Transverse colon (tissue), 4 donors: ENCODE results near the gene USP37. TPM values are rescaled to one million over a fixed set of nuclear protein-coding genes. Genes with fewer than 3 reads are reported as not detected.
"Not testable (repeated sequence)": the region's sequence is repeated elsewhere in the genome, so short reads cannot be mapped to it uniquely, and the experiment has no call there.

Source experiments
- DNase-seq: peaks from one replicate; pipeline ENCODE4 v3.0.0-alpha.2; 2019
- H3K27ac ChIP-seq, 4 donors: fragments of 200-600 bp; sonication (generic); 2 replicates each; pipeline ENCODE4 v1.5.1; 2016 to 2018; ENCODE audit warnings: inconsistent platforms in 4 of 4
- H3K27me3 ChIP-seq: fragments of 200-600 bp; sonication (generic); 2 replicates; pipeline ENCODE4 v1.5.1; 2017; ENCODE audit warnings: inconsistent platforms
- H3K36me3 ChIP-seq, 4 donors: fragments of 200-600 bp; sonication (generic); 2 replicates each; pipeline ENCODE4 v1.5.1; 2017 to 2019; ENCODE audit warnings: inconsistent platforms in 4 of 4
- H3K4me1 ChIP-seq, 4 donors: fragments of 200-600 bp; sonication (generic); 2 replicates each; pipeline ENCODE4 v1.5.1; 2017 to 2020; ENCODE audit warnings: inconsistent platforms in 4 of 4
- H3K4me3 ChIP-seq, 4 donors: fragments of 200-600 bp; sonication (generic); 1 replicate in 1 of 4; 2 replicates in 3 of 4; pipeline versions ENCODE4 v1.5.1 to v1.6.1; 2017 to 2019; ENCODE audit warnings: inconsistent platforms in 4 of 4
- H3K9me3 ChIP-seq, 2 donors: fragments of 200-600 bp; sonication (generic); 2 replicates each; pipeline ENCODE4 v1.5.1; 2017 to 2019; ENCODE audit warnings: inconsistent platforms in 2 of 2
- CTCF ChIP-seq, 5 experiments: fragments of 200-600 bp in 3 of 5; fragments of 450-650 bp in 2 of 5; sonication (generic) in 3 of 5; IDR thresholded peaks; 1 replicate in 2 of 5; 2 replicates in 3 of 5; pipeline ENCODE4 v1.5.1; 2016 to 2017; ENCODE audit warnings: antibody characterized with exemption in 5 of 5, inconsistent platforms in 3 of 5, mild to moderate bottlenecking in 2 of 5, moderate library complexity in 1 of 5
- EP300 ChIP-seq: sonication (generic); formaldehyde crosslinking; IDR thresholded peaks from one replicate; pipeline ENCODE4 v1.6.1; 2017; ENCODE audit warnings: antibody characterized with exemption, low read depth
- POLR2A ChIP-seq: fragments of 450-650 bp; IDR thresholded peaks from one replicate; pipeline ENCODE4 v1.6.1; 2016; ENCODE audit warnings: antibody characterized with exemption, mild to moderate bottlenecking, moderate library complexity
- POLR2AphosphoS5 ChIP-seq, 3 donors: sonication (generic); formaldehyde crosslinking; IDR thresholded peaks; one replicate each; pipeline ENCODE4 v1.6.1; 2016; ENCODE audit warnings: antibody characterized with exemption in 3 of 3
- WGBS, 2 donors: methylation state at CpG; one replicate each; pipeline ENCODE4 v1.1.5; 2018; ENCODE audit warnings: low coverage in 1 of 2; 5-methylcytosine and 5-hydroxymethylcytosine counted together
- in situ Hi-C, 4 donors: fragments of 200-750 bp; cut with MboI; loops; one replicate each; pipeline versions ENCODE4 v1.15.0 to v1.15.1; 2017; ENCODE audit warnings: low sequenced_read_pairs in 3 of 4, low pct_ligation_motif_present in 1 of 4, low pct_unique_long_range_greater_than_20kb in 1 of 4
- intact Hi-C: fragments of 100-400 bp; cut with DNase I; formaldehyde crosslinking; loops from one replicate; pipeline ENCODE4 v1.15.1; 2023; ENCODE audit warnings: low total_unique reads
- total RNA-seq, 4 donors: library from RNA; depleted of rRNA; stranded (reverse); fragments of >200 nt; gene quantifications; one replicate each; pipeline ENCODE4 v1.1.0, GENCODE V29; 2016

Gene USP37
- total RNA-seq, 4 donors from 2014 or later, result 1.4 to 15.7 (median 8.1) TPM

GRCh38 chr2:218529990-218530389 lies 38.2 kb downstream of the USP37 start:
- WGBS, 2 donors, result 94 to 98% methylated on average over 2 of the region's 2 CpGs
- H3K4me3 ChIP-seq, result no peak overlapping the region
- H3K9me3 ChIP-seq, result no peaks in the 10 kb centered on the region
- no peak for DNase-seq
- TF ChIP-seq EP300, result no peak
- no peaks in the 10 kb centered on the region for H3K4me1 ChIP-seq
- in situ Hi-C loops (no loop called here), intact Hi-C loops (no loop called here)
- H3K27ac ChIP-seq, result no peak overlapping the region
- H3K36me3 ChIP-seq, result peaks cover 0 to 55% (median 25%) of the 10 kb centered on the region in 4 donors
- H3K27me3 ChIP-seq, result no peaks in the 10 kb centered on the region

- H3K4me1 ChIP-seq, intact Hi-C loops, in situ Hi-C loops, H3K27me3 ChIP-seq, H3K9me3 ChIP-seq, H3K27ac ChIP-seq, DNase-seq, H3K4me3 ChIP-seq: not testable (repeated sequence)
- WGBS, 2 donors, result 91 to 100% methylated on average over 2 of the region's 2 CpGs
- peaks cover 0 to 56% (median 23%) of the 10 kb centered on the region in 4 donors for H3K36me3 ChIP-seq
Measured at GRCh38 chr2:218528409-218528808, 39.7 kb downstream of the USP37 start.

- H3K27ac ChIP-seq, result no peak overlapping the region
- no peak for DNase-seq
- H3K27me3 ChIP-seq, result no peaks in the 10 kb centered on the region
- in situ Hi-C loops, result no loop called here
- no peak overlapping the region for H3K4me3 ChIP-seq
- intact Hi-C loops, result no loop called here
- H3K9me3 ChIP-seq, result no peaks in the 10 kb centered on the region
- TF ChIP-seq CTCF (IDR thresholded peaks at IDR 0.05) (no peak), EP300 (no peak), POLR2AphosphoS5 (IDR thresholded peaks at IDR 0.05) (no peak), POLR2A (no peak)
- H3K36me3 ChIP-seq, result peaks cover 0 to 35% (median 14%) of the 10 kb centered on the region in 4 donors
- H3K4me1 ChIP-seq, result no peaks in the 10 kb centered on the region
- 83 to 88% methylated on average over 1 of the region's 1 CpG for WGBS, 2 donors
Measured at GRCh38 chr2:218523651-218524050, 44.5 kb downstream of the USP37 start.

- Histone ChIP-seq H3K4me1 (no peaks in the 10 kb centered on the region), H3K4me3 (no peak overlapping the region), H3K27ac (no peak overlapping the region), H3K27me3 (no peaks in the 10 kb centered on the region), H3K36me3 (peaks cover 0 to 5% (median 0%) of the 10 kb centered on the region in 4 donors), H3K9me3 (no peaks in the 10 kb centered on the region)
- in situ Hi-C loops, result no loop called here
- 88 to 100% methylated on average over 1 of the region's 1 CpG for WGBS, 2 donors
- TF ChIP-seq POLR2A (no peak), CTCF (IDR thresholded peaks at IDR 0.05) (no peak), EP300 (no peak), POLR2AphosphoS5 (IDR thresholded peaks at IDR 0.05) (no peak)
- intact Hi-C loops, result no loop called here
- DNase-seq, result no peak
Measured at GRCh38 chr2:218518876-218519275, 49.3 kb downstream of the USP37 start.

- intact Hi-C loops (no loop called here), in situ Hi-C loops (no loop called here)
- H3K9me3 ChIP-seq, result no peaks in the 10 kb centered on the region
- WGBS, 2 donors, result 73 to 91% methylated on average over 5 of the region's 5 CpGs
- no peak for DNase-seq
- H3K27ac ChIP-seq, result no peak overlapping the region
- H3K4me3 ChIP-seq, result no peak overlapping the region
- peaks cover 0 to 5% (median 0%) of the 10 kb centered on the region in 4 donors for H3K36me3 ChIP-seq
- no peaks in the 10 kb centered on the region for H3K27me3 ChIP-seq
- TF ChIP-seq CTCF (IDR thresholded peaks at IDR 0.05) (no peak), POLR2AphosphoS5 (IDR thresholded peaks at IDR 0.05) (no peak), EP300 (no peak), POLR2A (no peak)
- no peaks in the 10 kb centered on the region for H3K4me1 ChIP-seq
Measured at GRCh38 chr2:218517434-218518206, 50.5 kb downstream of the USP37 start.
